Panc1 (cell line): ENCODE data around the gene FBXL14. TPM values are rescaled to one million over a fixed set of nuclear protein-coding genes. Genes with fewer than 3 reads are reported as not detected.

Experiments
- ATAC-seq: fragments of 200-7000 bp; cut with Tn5 transposase; 2 replicates; pipeline ENCODE4 v1.9.1; 2020; ENCODE audit warnings: mild to moderate bottlenecking, moderate library complexity
- BruUV-seq: library from RNA; stranded (reverse); fragments of 400-500 nt; replicated peaks from 2 replicates; lab custom pipeline; 2021; lab: Mats Ljungman, UMichigan
- CTCF ChIA-PET: fragments of 300-600 bp; sonication (Branson Sonifier 250); formaldehyde crosslinking; loops from one replicate; lab custom pipeline; 2022; ENCODE audit warnings: antibody characterized with exemption; lab: Charles Lee
- POLR2A ChIA-PET: fragments of 300-600 bp; sonication (Branson Sonifier 250); formaldehyde crosslinking; loops from one replicate; lab custom pipeline; 2022; ENCODE audit warnings: antibody characterized with exemption; lab: Charles Lee
- DNase-seq: peaks from one replicate; pipeline ENCODE4 v3.0.0-alpha.2; 2010; ENCODE audit warnings: low read depth, low spot score
- H3K27ac ChIP-seq: 2 replicates; pipeline ENCODE4 v1.5.1; 2011; ENCODE audit warnings: mild to moderate bottlenecking, low read length, inconsistent platforms
- H3K27me3 ChIP-seq: fragments of 200-500 bp; sonication (Bioruptor generic); 2 replicates; pipeline ENCODE4 v1.6.0; 2014; ENCODE audit warnings: low read length, inconsistent platforms; ENCODE audit not compliant: control insufficient read depth, insufficient read depth
- H3K36me3 ChIP-seq: fragments of 200-500 bp; sonication (Bioruptor generic); 2 replicates; pipeline ENCODE4 v1.5.1; 2014; ENCODE audit warnings: inconsistent platforms, mild to moderate bottlenecking, low read length, moderate library complexity; ENCODE audit not compliant: control insufficient read depth, insufficient read depth
- H3K4me1 ChIP-seq: 2 replicates; pipeline ENCODE4 v1.5.1; 2011; ENCODE audit warnings: inconsistent platforms, mild to moderate bottlenecking, low read length, moderate library complexity; ENCODE audit not compliant: control insufficient read depth, insufficient read depth
- H3K4me3 ChIP-seq, 2 experiments: 2 replicates each; pipeline ENCODE4 v1.5.1; 2011 to 2012; ENCODE audit warnings: low read depth in 2 of 2, low read length in 2 of 2, mild to moderate bottlenecking in 2 of 2, inconsistent platforms in 1 of 2, moderate library complexity in 1 of 2
- H3K9me3 ChIP-seq: fragments of 200-500 bp; sonication (Bioruptor generic); 2 replicates; pipeline ENCODE4 v1.5.1; 2014; ENCODE audit warnings: low read depth, mild to moderate bottlenecking, inconsistent platforms, low read length, moderate library complexity; ENCODE audit not compliant: control insufficient read depth, insufficient read depth
- CTCF ChIP-seq: fragments of 450-650 bp; IDR thresholded peaks from 2 replicates; pipeline ENCODE4 v1.5.1; 2017; ENCODE audit warnings: mild to moderate bottlenecking
- POLR2AphosphoS5 ChIP-seq: IDR thresholded peaks from 2 replicates; pipeline ENCODE4 v1.6.1; 2012; ENCODE audit warnings: mild to moderate bottlenecking, low read depth, low read length, moderate library complexity
- REST ChIP-seq, 2 experiments: IDR thresholded peaks; 2 replicates each; pipeline ENCODE4 v1.6.1; 2011 to 2012; ENCODE audit warnings: low read depth in 2 of 2, control low read depth in 1 of 2, low read length in 1 of 2, mild to moderate bottlenecking in 1 of 2, moderate library complexity in 1 of 2; ENCODE audit not compliant: insufficient read depth in 1 of 2
- SIN3A ChIP-seq: IDR thresholded peaks from 2 replicates; pipeline ENCODE4 v1.6.1; 2012; ENCODE audit warnings: low read depth, mild to moderate bottlenecking, low read length, moderate library complexity, borderline replicate concordance; ENCODE audit not compliant: insufficient read depth
- TCF7L2 ChIP-seq: IDR thresholded peaks from 2 replicates; pipeline ENCODE4 v1.6.1; 2011; ENCODE audit warnings: mild to moderate bottlenecking, low read depth, low read length, inconsistent platforms
- in situ Hi-C: cut with HindIII; loops from 2 replicates; pipeline ENCODE4 v1.10.0; 2016; ENCODE audit warnings: low sequenced_read_pairs, low pct_unique_long_range_greater_than_20kb
- intact Hi-C: fragments of 100-400 bp; cut with micrococcal nuclease; formaldehyde crosslinking; loops from one replicate; pipeline ENCODE4 v1.10.0; 2022; ENCODE audit not compliant: unreplicated experiment
- total RNA-seq: library from RNA; stranded (reverse); gene quantifications from one replicate; pipeline ENCODE4 v1.2.1, GENCODE V29; 2021; ENCODE audit not compliant: unreplicated experiment

Gene FBXL14
- total RNA-seq, 1 experiment from 2014 or later: 15.1 TPM

GRCh38 chr12:1640328-1641234, 46.2 kb upstream of the FBXL14 start:
- intact Hi-C loops (no loop called here), in situ Hi-C loops (no loop called here)
- H3K27ac ChIP-seq: no peak overlapping the region
- no peak for ATAC-seq
- no peak for TF ChIP-seq TCF7L2
- no peak for TF ChIP-seq POLR2AphosphoS5
- no peak for TF ChIP-seq CTCF
- TF ChIP-seq SIN3A: no peak
- no peak for TF ChIP-seq REST (IDR thresholded peaks at IDR 0.05; ENCODE audit: insufficient read depth in 1 of 2, low read depth in 2 of 2, low read length in 1 of 2)
- BruUV-seq: no TSS peak
- POLR2A ChIA-PET: interaction anchor here (0.6 kb wide), 1 partner anchor 15 kb away, joined by 7 read pairs; no protein-coding TSS in a partner anchor
- no peaks in the 10 kb centered on the region for H3K27me3 ChIP-seq
- DNase-seq: no peak
- no peak overlapping the region for H3K4me3 ChIP-seq
- H3K36me3 ChIP-seq: no peaks in the 10 kb centered on the region
- no peaks in the 10 kb centered on the region for H3K9me3 ChIP-seq
- no peaks in the 10 kb centered on the region for H3K4me1 ChIP-seq
- CTCF ChIA-PET: interaction anchor here (0.6 kb wide), 1 partner anchor 29 kb away, joined by 8 read pairs; no protein-coding TSS in a partner anchor

GRCh38 chr12:1639538-1639937, 45.2 kb upstream of the FBXL14 start:
- H3K4me3 ChIP-seq: no peak overlapping the region
- ATAC-seq (no peak), DNase-seq (no peak)
- BruUV-seq: no TSS peak
- POLR2A ChIA-PET: interaction anchor here (0.6 kb wide), 1 partner anchor 14 kb away, joined by 7 read pairs; no protein-coding TSS in a partner anchor
- TF ChIP-seq REST (IDR thresholded peaks at IDR 0.05; ENCODE audit: insufficient read depth in 1 of 2, low read depth in 2 of 2, low read length in 1 of 2): no peak
- TF ChIP-seq TCF7L2: no peak
- no peak for TF ChIP-seq POLR2AphosphoS5
- no peak for TF ChIP-seq SIN3A
- TF ChIP-seq CTCF: no peak
- in situ Hi-C loops: no loop called here
- intact Hi-C loops: no loop called here
- H3K9me3 ChIP-seq: no peaks in the 10 kb centered on the region
- H3K27ac ChIP-seq: no peak overlapping the region
- CTCF ChIA-PET: interaction anchor here (0.6 kb wide), 1 partner anchor 28 kb away, joined by 8 read pairs; no protein-coding TSS in a partner anchor
- H3K27me3 ChIP-seq: no peaks in the 10 kb centered on the region
- H3K36me3 ChIP-seq: no peaks in the 10 kb centered on the region
- no peaks in the 10 kb centered on the region for H3K4me1 ChIP-seq
